ENCODE measurements around the gene ID1.

GRCh38 chr20:31607640-31608250 is 2.7 kb downstream of the ID1 start:
- TF ChIP-seq CTCF (IDR thresholded peaks at IDR 0.05) (no peak), POLR2A (IDR thresholded peaks at IDR 0.05) (no peak)
